Measurements from ENCODE around the gene ABR.

DNA sequence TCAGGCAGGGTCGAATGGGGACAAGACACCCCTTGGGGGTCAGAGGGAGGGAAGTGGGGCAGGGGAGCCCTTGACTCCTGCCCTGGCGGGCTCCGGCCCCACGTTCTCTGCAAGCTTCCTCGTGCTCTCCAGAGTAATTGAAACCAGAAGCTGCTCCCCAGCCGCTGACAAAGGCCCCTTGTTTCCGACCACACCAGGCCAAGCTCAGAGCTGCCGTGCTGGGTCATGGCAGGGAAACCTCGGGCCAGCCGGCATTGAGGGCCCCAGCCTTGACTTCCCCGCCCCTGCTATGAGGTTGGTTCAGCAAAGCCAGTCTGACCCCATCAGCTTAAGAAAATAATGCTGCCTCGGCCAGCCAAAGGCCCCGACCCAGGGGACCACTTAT, 139.6 kb downstream of the ABR start:
- TF ChIP-seq, protein P1, sequence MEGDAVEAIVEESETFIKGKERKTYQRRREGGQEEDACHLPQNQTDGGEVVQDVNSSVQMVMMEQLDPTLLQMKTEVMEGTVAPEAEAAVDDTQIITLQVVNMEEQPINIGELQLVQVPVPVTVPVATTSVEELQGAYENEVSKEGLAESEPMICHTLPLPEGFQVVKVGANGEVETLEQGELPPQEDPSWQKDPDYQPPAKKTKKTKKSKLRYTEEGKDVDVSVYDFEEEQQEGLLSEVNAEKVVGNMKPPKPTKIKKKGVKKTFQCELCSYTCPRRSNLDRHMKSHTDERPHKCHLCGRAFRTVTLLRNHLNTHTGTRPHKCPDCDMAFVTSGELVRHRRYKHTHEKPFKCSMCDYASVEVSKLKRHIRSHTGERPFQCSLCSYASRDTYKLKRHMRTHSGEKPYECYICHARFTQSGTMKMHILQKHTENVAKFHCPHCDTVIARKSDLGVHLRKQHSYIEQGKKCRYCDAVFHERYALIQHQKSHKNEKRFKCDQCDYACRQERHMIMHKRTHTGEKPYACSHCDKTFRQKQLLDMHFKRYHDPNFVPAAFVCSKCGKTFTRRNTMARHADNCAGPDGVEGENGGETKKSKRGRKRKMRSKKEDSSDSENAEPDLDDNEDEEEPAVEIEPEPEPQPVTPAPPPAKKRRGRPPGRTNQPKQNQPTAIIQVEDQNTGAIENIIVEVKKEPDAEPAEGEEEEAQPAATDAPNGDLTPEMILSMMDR (conservative IDR thresholded peaks at IDR 0.05; ENCODE audit: low read depth, low read length): no peak
- TF ChIP-seq EZH2 (IDR thresholded peaks at IDR 0.05; ENCODE audit: low read length, unreplicated experiment): no peak
- no peak for TF ChIP-seq EZH2phosphoT487 (IDR thresholded peaks at IDR 0.05; ENCODE audit: borderline replicate concordance, low read length)
